ENCODE data around the gene MEX3A.
"Not testable (repeated sequence)": the region's sequence is repeated elsewhere in the genome, so short reads cannot be mapped to it uniquely, and the experiment has no call there.

The MEX3A gene

GRCh38 chr1:156121457-156121856 is 39.2 kb upstream of the MEX3A start:
- Histone ChIP-seq H3K79me2 (ENCODE audit: insufficient read depth, low read length) (no peaks in the 10 kb centered on the region), H3K36me3 (ENCODE audit: insufficient read depth, low read length) (no peaks in the 10 kb centered on the region), H3K9ac (ENCODE audit: low read depth, low read length, poor library complexity, severe bottlenecking) (no peak overlapping the region), H3K4me2 (ENCODE audit: low read depth, low read length, poor library complexity, severe bottlenecking) (no peak overlapping the region), H3K9me3 (ENCODE audit: insufficient read depth, low read depth, low read length) (no peaks in the 10 kb centered on the region), H3K27me3 (ENCODE audit: insufficient read depth, low read length, poor library complexity, severe bottlenecking) (no peaks in the 10 kb centered on the region), H2AFZ (ENCODE audit: low read length) (no peak overlapping the region), H3K4me1 (ENCODE audit: insufficient read depth, low read length, poor library complexity, severe bottlenecking) (peaks cover 22% of the 10 kb centered on the region), H4K20me1 (ENCODE audit: insufficient read depth, low read length, poor library complexity, severe bottlenecking) (no peaks in the 10 kb centered on the region), H3K9me2 (replicated peaks; ENCODE audit: low read depth, low read length) (no peaks in the 10 kb centered on the region), H3F3A (ENCODE audit: low read depth) (no peaks in the 10 kb centered on the region), H3K4me3 (ENCODE audit: low read length, poor library complexity, severe bottlenecking) (no peak overlapping the region)
- TF ChIP-seq, protein P1, sequence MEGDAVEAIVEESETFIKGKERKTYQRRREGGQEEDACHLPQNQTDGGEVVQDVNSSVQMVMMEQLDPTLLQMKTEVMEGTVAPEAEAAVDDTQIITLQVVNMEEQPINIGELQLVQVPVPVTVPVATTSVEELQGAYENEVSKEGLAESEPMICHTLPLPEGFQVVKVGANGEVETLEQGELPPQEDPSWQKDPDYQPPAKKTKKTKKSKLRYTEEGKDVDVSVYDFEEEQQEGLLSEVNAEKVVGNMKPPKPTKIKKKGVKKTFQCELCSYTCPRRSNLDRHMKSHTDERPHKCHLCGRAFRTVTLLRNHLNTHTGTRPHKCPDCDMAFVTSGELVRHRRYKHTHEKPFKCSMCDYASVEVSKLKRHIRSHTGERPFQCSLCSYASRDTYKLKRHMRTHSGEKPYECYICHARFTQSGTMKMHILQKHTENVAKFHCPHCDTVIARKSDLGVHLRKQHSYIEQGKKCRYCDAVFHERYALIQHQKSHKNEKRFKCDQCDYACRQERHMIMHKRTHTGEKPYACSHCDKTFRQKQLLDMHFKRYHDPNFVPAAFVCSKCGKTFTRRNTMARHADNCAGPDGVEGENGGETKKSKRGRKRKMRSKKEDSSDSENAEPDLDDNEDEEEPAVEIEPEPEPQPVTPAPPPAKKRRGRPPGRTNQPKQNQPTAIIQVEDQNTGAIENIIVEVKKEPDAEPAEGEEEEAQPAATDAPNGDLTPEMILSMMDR (conservative IDR thresholded peaks at IDR 0.05; ENCODE audit: low read length) = no peak

DNA sequence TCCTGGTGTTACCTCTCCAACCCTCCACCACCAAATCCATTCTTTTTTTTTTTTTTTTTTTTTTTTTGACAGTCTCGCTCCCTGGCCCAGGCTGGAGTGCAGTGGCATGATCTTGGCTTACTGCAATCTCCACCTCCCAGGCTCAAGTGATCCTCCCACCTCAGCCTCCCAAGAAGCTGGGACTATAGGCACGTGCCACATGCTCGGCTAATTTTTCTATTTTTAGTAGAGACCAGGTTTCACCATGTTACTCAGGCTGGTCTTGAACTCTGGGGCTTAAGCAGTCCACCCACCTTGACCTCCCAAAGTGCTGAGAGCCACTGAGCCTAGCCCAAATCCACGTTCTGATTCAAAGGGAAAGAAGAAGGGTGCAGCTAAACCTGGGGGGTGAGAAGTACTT is 38.7 kb upstream of the MEX3A start:
- not testable (repeated sequence) for H3F3A ChIP-seq (ENCODE audit: low read depth); H3K9me2 ChIP-seq (replicated peaks; ENCODE audit: low read depth, low read length); H2AFZ ChIP-seq (ENCODE audit: low read length); H3K27me3 ChIP-seq (ENCODE audit: insufficient read depth, low read length, poor library complexity, severe bottlenecking); H3K9me3 ChIP-seq (ENCODE audit: insufficient read depth, low read depth, low read length); H3K4me3 ChIP-seq (ENCODE audit: low read length, poor library complexity, severe bottlenecking); H3K36me3 ChIP-seq (ENCODE audit: insufficient read depth, low read length); H3K9ac ChIP-seq (ENCODE audit: low read depth, low read length, poor library complexity, severe bottlenecking); H3K79me2 ChIP-seq (ENCODE audit: insufficient read depth, low read length); H4K20me1 ChIP-seq (ENCODE audit: insufficient read depth, low read length, poor library complexity, severe bottlenecking); H3K4me2 ChIP-seq (ENCODE audit: low read depth, low read length, poor library complexity, severe bottlenecking)
- H3K4me1 ChIP-seq (ENCODE audit: insufficient read depth, low read length, poor library complexity, severe bottlenecking) = peaks cover 17% of the 10 kb centered on the region

DNA sequence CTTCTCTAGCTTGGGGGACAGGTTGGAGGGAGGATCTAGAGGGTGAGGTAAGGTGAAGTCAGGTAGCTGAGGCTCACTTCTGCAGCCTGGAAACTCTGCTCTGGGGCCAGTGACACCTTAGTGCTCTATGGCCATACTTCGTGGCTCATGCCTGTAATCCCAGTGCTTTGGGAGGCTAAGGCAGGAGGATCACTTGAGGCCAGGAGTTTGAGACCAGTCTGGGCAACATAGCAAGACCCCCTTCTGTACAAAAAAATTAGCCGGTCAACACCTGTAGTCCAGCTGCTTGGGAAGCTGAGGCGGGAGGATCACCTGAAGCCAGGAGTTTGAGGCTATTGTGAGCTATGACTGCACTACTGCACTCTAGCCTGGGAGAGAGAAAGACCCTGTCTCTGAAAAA is 38.1 kb upstream of the MEX3A start:
- Histone ChIP-seq H3K79me2 (ENCODE audit: insufficient read depth, low read length) (no peaks in the 10 kb centered on the region), H3K4me3 (ENCODE audit: low read length, poor library complexity, severe bottlenecking) (no peak overlapping the region), H4K20me1 (ENCODE audit: insufficient read depth, low read length, poor library complexity, severe bottlenecking) (no peaks in the 10 kb centered on the region), H3K9ac (ENCODE audit: low read depth, low read length, poor library complexity, severe bottlenecking) (no peak overlapping the region), H3K36me3 (ENCODE audit: insufficient read depth, low read length) (no peaks in the 10 kb centered on the region), H2AFZ (ENCODE audit: low read length) (peak overlapping the region; percentile 79; the same call in 1 of the 2 replicates), H3K9me2 (replicated peaks; ENCODE audit: low read depth, low read length) (no peaks in the 10 kb centered on the region), H3K27me3 (ENCODE audit: insufficient read depth, low read length, poor library complexity, severe bottlenecking) (no peaks in the 10 kb centered on the region), H3K4me2 (ENCODE audit: low read depth, low read length, poor library complexity, severe bottlenecking) (no peak overlapping the region), H3F3A (ENCODE audit: low read depth) (no peaks in the 10 kb centered on the region), H3K9me3 (ENCODE audit: insufficient read depth, low read depth, low read length) (no peaks in the 10 kb centered on the region), H3K4me1 (ENCODE audit: insufficient read depth, low read length, poor library complexity, severe bottlenecking) (peaks cover 17% of the 10 kb centered on the region)
- TF ChIP-seq, protein P1 (conservative IDR thresholded peaks at IDR 0.05; ENCODE audit: low read length) = no peak
- TF ChIP-seq EZH2phosphoT487 (IDR thresholded peaks at IDR 0.05; ENCODE audit: borderline replicate concordance) = no peak

DNA sequence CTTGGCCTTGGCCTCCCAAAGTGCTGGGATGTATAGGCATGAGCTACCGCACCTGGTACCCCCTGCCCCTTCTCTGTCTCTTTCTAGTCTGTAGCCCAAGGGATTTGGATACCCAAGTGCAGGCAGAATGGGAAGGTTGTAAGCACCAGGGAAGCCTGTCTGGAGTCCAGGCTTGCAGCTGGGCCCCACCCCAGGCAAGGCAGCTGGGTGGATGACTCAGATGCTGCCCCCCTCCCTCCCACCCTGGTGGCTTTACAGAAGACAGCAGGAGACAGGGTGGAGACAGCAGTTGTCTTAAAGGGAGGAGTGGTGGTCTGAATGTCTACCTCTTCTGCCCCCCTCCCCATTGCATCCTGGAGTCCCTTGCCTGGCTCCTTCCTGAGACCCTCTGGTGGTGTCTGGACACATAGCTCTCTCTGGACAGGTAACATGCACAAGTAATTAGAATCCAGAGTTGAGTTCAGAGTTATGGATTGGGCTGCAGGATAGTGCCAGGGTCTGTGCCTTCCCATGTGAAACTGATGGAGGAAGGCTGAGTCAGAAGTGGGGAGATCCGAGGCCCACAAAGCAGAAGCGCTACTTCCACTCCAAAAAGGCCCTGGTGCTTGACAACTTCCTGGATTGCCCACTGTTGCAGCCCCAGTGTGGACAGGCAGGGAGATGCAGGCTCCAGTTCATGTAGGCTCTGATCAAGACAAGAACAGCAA is 37.4 kb upstream of the MEX3A start:
- Histone ChIP-seq H3K4me3 (ENCODE audit: low read length, poor library complexity, severe bottlenecking) (no peak overlapping the region), H3K4me1 (ENCODE audit: insufficient read depth, low read length, poor library complexity, severe bottlenecking) (peaks cover 12% of the 10 kb centered on the region), H3K27me3 (ENCODE audit: insufficient read depth, low read length, poor library complexity, severe bottlenecking) (no peaks in the 10 kb centered on the region), H3K9me3 (ENCODE audit: insufficient read depth, low read depth, low read length) (no peaks in the 10 kb centered on the region), H2AFZ (ENCODE audit: low read length) (peak overlapping the region; percentile 79; the same call in 1 of the 2 replicates), H3K9me2 (replicated peaks; ENCODE audit: low read depth, low read length) (no peaks in the 10 kb centered on the region), H3K79me2 (ENCODE audit: insufficient read depth, low read length) (no peaks in the 10 kb centered on the region), H4K20me1 (ENCODE audit: insufficient read depth, low read length, poor library complexity, severe bottlenecking) (no peaks in the 10 kb centered on the region), H3K9ac (ENCODE audit: low read depth, low read length, poor library complexity, severe bottlenecking) (no peak overlapping the region), H3K4me2 (ENCODE audit: low read depth, low read length, poor library complexity, severe bottlenecking) (no peak overlapping the region), H3F3A (ENCODE audit: low read depth) (no peaks in the 10 kb centered on the region), H3K36me3 (ENCODE audit: insufficient read depth, low read length) (no peaks in the 10 kb centered on the region)
- TF ChIP-seq EZH2phosphoT487 (IDR thresholded peaks at IDR 0.05; ENCODE audit: borderline replicate concordance) = no peak
- TF ChIP-seq, protein P1 (conservative IDR thresholded peaks at IDR 0.05; ENCODE audit: low read length) = no peak
